GM21619 (cell line): ENCODE data around the gene SLC39A10.
"Not testable (repeated sequence)": the region's sequence is repeated elsewhere in the genome, so short reads cannot be mapped to it uniquely, and the experiment has no call there.

ENCODE experiments used
- ATAC-seq: cut with Tn5 transposase; IDR thresholded peaks from one replicate; pipeline ENCODE4 v1.9.1; 2021; ENCODE audit not compliant: unreplicated experiment

SLC39A10 gene

GRCh38 chr2:195645413-195645812 lies 11.6 kb upstream of the SLC39A10 start:
- no peak for ATAC-seq

- ATAC-seq, result no peak
These were observed 10.6 kb upstream of the SLC39A10 start for GRCh38 chr2:195646424-195646823.

- no peak for ATAC-seq
These were observed 9.7 kb upstream of the SLC39A10 start for GRCh38 chr2:195647302-195647701.

GRCh38 chr2:195648370-195648769 lies 8.7 kb upstream of the SLC39A10 start:
- ATAC-seq, result not testable (repeated sequence)

- ATAC-seq, result no peak
These were observed 8.2 kb upstream of the SLC39A10 start for GRCh38 chr2:195648787-195649186.

GRCh38 chr2:195649629-195650190 lies 7.3 kb upstream of the SLC39A10 start:
- peak; percentile 14 for ATAC-seq

- no peak for ATAC-seq
These were observed 6.0 kb upstream of the SLC39A10 start for GRCh38 chr2:195651046-195651445.

GRCh38 chr2:195652911-195653310 lies 4.1 kb upstream of the SLC39A10 start:
- ATAC-seq, result no peak

- no peak for ATAC-seq
These were observed 716 bp upstream of the SLC39A10 start for GRCh38 chr2:195656161-195656858.

GRCh38 chr2:195657634-195658540 lies 861 bp downstream of the SLC39A10 start:
- peak; percentile 31 for ATAC-seq

GRCh38 chr2:195658541-195658890 lies 1.5 kb downstream of the SLC39A10 start:
- ATAC-seq, result no peak

- no peak for ATAC-seq
These were observed 2.1 kb downstream of the SLC39A10 start for GRCh38 chr2:195659114-195659513.

GRCh38 chr2:195659982-195660890 lies 3.2 kb downstream of the SLC39A10 start:
- peak; percentile 8 for ATAC-seq

- ATAC-seq, result no peak
These were observed 5.1 kb downstream of the SLC39A10 start for GRCh38 chr2:195662138-195662537.

- no peak for ATAC-seq
These were observed 6.0 kb downstream of the SLC39A10 start for GRCh38 chr2:195663007-195663406.

- no peak for ATAC-seq
These were observed 7.5 kb downstream of the SLC39A10 start for GRCh38 chr2:195664528-195664927.

GRCh38 chr2:195665153-195665552 lies 8.1 kb downstream of the SLC39A10 start:
- ATAC-seq, result not testable (repeated sequence)

GRCh38 chr2:195666113-195666712 lies 9.2 kb downstream of the SLC39A10 start:
- no peak for ATAC-seq

- no peak for ATAC-seq
These were observed 10.9 kb downstream of the SLC39A10 start for GRCh38 chr2:195667974-195668373.

GRCh38 chr2:195670191-195670590 lies 13.2 kb downstream of the SLC39A10 start:
- ATAC-seq, result no peak
